ENCODE measurements around the gene ASTL.

Gene ASTL

DNA sequence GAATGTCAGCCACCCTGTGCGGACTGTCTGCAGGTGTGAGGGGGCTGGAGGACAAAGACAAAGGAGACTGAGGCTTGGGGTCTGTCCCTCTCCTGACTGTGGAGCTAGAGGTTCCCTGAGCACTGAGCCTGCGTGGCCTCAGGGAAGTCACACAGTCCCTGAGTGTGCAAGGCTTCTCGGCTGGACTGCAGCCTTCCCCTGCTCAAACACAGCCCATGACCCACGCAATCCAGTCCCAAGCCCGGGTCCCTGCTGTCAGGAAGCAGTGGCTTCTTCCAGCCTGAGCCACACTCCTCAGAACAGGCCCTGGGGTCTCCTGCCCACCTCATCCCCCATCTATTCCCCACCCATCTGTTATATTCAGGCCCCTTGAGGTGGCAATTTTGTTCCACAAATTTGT is 2.7 kb downstream of the ASTL start:
- Histone ChIP-seq H3K9me3 (ENCODE audit: severe bottlenecking) (no peaks in the 10 kb centered on the region), H3K4me1 (ENCODE audit: insufficient read depth, poor library complexity, severe bottlenecking) (no peaks in the 10 kb centered on the region), H3K4me3 (ENCODE audit: severe bottlenecking) (no peak overlapping the region), H3K36me3 (ENCODE audit: low read depth) (no peaks in the 10 kb centered on the region), H3K27me3 (ENCODE audit: insufficient read depth, poor library complexity, severe bottlenecking) (no peaks in the 10 kb centered on the region), H3K27ac (ENCODE audit: poor library complexity, severe bottlenecking) (no peak overlapping the region)
- TF ChIP-seq, protein P1, sequence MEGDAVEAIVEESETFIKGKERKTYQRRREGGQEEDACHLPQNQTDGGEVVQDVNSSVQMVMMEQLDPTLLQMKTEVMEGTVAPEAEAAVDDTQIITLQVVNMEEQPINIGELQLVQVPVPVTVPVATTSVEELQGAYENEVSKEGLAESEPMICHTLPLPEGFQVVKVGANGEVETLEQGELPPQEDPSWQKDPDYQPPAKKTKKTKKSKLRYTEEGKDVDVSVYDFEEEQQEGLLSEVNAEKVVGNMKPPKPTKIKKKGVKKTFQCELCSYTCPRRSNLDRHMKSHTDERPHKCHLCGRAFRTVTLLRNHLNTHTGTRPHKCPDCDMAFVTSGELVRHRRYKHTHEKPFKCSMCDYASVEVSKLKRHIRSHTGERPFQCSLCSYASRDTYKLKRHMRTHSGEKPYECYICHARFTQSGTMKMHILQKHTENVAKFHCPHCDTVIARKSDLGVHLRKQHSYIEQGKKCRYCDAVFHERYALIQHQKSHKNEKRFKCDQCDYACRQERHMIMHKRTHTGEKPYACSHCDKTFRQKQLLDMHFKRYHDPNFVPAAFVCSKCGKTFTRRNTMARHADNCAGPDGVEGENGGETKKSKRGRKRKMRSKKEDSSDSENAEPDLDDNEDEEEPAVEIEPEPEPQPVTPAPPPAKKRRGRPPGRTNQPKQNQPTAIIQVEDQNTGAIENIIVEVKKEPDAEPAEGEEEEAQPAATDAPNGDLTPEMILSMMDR (IDR thresholded peaks at IDR 0.05; ENCODE audit: poor library complexity, severe bottlenecking), result no peak
- ATAC-seq (ENCODE audit: low read depth) (no peak), DNase-seq (ENCODE audit: low spot score) (no peak)

DNA sequence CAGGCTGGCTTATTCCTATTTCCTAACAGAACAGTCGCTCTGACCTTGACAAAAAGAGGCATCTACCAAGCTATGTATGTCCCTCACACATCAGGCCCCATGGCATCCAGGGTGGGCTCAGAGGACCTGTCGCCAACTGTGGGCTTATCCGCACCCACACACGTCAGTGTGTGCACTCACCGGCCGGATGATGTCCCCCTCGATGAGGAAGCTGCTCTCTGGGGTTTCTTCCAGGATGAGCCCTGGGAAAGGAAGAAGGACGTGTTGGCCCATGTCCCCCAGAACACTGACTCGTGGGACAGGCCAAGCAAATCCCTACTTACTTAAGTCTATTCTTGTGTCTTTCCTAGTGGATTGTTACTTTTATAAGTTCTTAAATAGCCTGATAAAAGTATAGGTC is 3.1 kb downstream of the ASTL start:
- TF ChIP-seq, protein P1 (IDR thresholded peaks at IDR 0.05; ENCODE audit: poor library complexity, severe bottlenecking), result no peak
- ATAC-seq (ENCODE audit: low read depth) (no peak), DNase-seq (ENCODE audit: low spot score) (no peak)
- H3K36me3 ChIP-seq (ENCODE audit: low read depth), result no peaks in the 10 kb centered on the region
- no peaks in the 10 kb centered on the region for H3K27me3 ChIP-seq (ENCODE audit: insufficient read depth, poor library complexity, severe bottlenecking)
- H3K4me1 ChIP-seq (ENCODE audit: insufficient read depth, poor library complexity, severe bottlenecking), result no peaks in the 10 kb centered on the region
- no peak overlapping the region for H3K27ac ChIP-seq (ENCODE audit: poor library complexity, severe bottlenecking)
- no peaks in the 10 kb centered on the region for H3K9me3 ChIP-seq (ENCODE audit: severe bottlenecking)
- no peak overlapping the region for H3K4me3 ChIP-seq (ENCODE audit: severe bottlenecking)

DNA sequence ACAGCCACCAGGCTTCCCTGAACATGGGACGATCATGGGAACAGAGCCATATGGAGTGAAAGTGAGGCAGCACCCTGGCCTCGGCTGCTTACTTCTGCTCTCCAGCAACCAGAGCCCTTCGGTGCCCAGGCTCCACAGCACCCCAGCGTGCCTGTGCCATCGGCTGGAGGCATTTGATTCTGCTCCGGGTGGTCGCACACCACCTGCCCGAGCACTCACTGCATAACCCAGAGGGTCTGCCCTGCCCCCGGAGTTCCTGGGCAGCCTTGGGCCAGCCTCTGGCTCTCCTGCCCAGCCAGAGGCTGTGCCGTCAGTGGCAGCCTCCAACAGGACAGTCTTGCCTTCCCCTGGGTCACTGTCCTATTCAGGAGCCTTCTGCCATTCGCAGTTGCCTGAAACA is 3.9 kb downstream of the ASTL start:
- H3K27me3 ChIP-seq (ENCODE audit: insufficient read depth, poor library complexity, severe bottlenecking), result no peaks in the 10 kb centered on the region
- no peaks in the 10 kb centered on the region for H3K9me3 ChIP-seq (ENCODE audit: severe bottlenecking)
- TF ChIP-seq, protein P1 (IDR thresholded peaks at IDR 0.05; ENCODE audit: poor library complexity, severe bottlenecking), result no peak
- no peak overlapping the region for H3K4me3 ChIP-seq (ENCODE audit: severe bottlenecking)
- no peaks in the 10 kb centered on the region for H3K36me3 ChIP-seq (ENCODE audit: low read depth)
- no peak overlapping the region for H3K27ac ChIP-seq (ENCODE audit: poor library complexity, severe bottlenecking)
- H3K4me1 ChIP-seq (ENCODE audit: insufficient read depth, poor library complexity, severe bottlenecking), result no peaks in the 10 kb centered on the region
- no peak for ATAC-seq (ENCODE audit: low read depth)
- DNase-seq (ENCODE audit: low spot score), result no peak

DNA sequence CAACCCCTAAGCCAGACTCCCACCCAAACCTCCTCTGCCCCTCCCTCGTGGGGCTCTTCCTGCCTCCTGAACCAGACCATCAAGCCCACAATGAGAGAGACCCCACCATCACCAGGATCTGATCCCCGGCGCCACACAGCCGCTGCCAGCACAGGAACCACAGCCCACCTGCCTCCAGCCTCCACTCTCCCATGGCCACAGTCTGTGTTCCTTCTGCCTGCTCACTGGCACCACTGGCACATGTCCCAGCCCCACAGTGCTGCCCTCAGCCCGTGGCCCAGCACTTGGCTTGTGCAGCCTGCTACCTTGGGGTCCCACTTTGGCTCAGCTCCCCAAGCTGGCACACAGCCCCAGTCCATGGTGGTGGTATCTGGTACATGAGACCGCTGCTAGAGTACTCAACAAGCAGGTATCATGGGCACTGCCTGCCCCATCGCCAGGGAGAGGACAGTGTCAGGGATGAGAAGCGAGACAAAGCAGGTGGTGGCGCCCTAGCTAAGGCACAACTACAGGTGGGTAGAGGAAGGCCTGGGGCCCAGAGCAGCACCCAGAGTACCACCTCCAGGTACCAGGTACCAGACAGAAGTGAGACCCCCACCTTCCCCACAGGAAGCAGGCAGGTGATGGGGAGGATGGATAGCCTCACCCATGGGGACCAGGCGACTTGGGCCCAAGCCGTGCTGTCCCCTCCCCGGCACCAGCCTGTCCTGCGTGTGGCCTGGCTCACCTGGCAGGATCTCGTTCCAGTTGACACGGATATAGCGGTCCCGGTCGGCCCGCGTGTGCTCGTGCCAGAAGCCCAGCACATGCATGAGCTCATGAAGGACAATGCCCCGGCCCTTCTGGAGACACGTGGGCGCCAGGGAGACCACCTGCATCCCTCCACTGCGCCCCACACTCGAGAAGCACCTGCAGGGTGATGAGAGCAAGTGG is 6.2 kb downstream of the ASTL start:
- DNase-seq (ENCODE audit: low spot score) (no peak), ATAC-seq (ENCODE audit: low read depth) (no peak)
- no peaks in the 10 kb centered on the region for H3K4me1 ChIP-seq (ENCODE audit: insufficient read depth, poor library complexity, severe bottlenecking)
- H3K4me3 ChIP-seq (ENCODE audit: severe bottlenecking), result no peak overlapping the region
- H3K36me3 ChIP-seq (ENCODE audit: low read depth), result no peaks in the 10 kb centered on the region
- H3K9me3 ChIP-seq (ENCODE audit: severe bottlenecking), result no peaks in the 10 kb centered on the region
- no peak overlapping the region for H3K27ac ChIP-seq (ENCODE audit: poor library complexity, severe bottlenecking)
- no peaks in the 10 kb centered on the region for H3K27me3 ChIP-seq (ENCODE audit: insufficient read depth, poor library complexity, severe bottlenecking)
- TF ChIP-seq, protein P1 (IDR thresholded peaks at IDR 0.05; ENCODE audit: poor library complexity, severe bottlenecking), result no peak

Measured in RWPE2 (cell line).